H1 (cell line): ENCODE measurements around the gene FABP7. TPM values are rescaled to one million over a fixed set of nuclear protein-coding genes. Genes with fewer than 3 reads are reported as not detected.

Experiments used
- CTBP2 ChIP-seq: IDR thresholded peaks from 2 replicates; pipeline ENCODE4 v1.7.0; 2011; ENCODE audit warnings: borderline replicate concordance, mild to moderate bottlenecking, moderate library complexity, mixed read lengths, low read length; ENCODE audit not compliant: insufficient read depth, insufficient read length
- EP300 ChIP-seq, 2 experiments: IDR thresholded peaks; 1 replicate in 1 of 2; 2 replicates in 1 of 2; pipeline ENCODE4 v1.6.1; 2011 to 2012; ENCODE audit warnings: low read depth in 2 of 2, low read length in 2 of 2, mild to moderate bottlenecking in 2 of 2, borderline replicate concordance in 1 of 2, inconsistent platforms in 1 of 2, moderate library complexity in 1 of 2
- GABPA ChIP-seq: IDR thresholded peaks from 2 replicates; pipeline ENCODE4 v1.6.1; 2011; ENCODE audit warnings: mild to moderate bottlenecking, low read length, moderate library complexity, borderline replicate concordance; ENCODE audit not compliant: insufficient read depth
- HDAC2 ChIP-seq, 2 experiments: fragments of 300-600 bp in 1 of 2; sonication (generic) in 1 of 2; IDR thresholded peaks; 2 replicates each; pipeline ENCODE4 v1.6.1; 2011 to 2012; ENCODE audit warnings: low read depth in 2 of 2, low read length in 2 of 2, mild to moderate bottlenecking in 2 of 2, moderate library complexity in 2 of 2, borderline replicate concordance in 1 of 2, inconsistent platforms in 1 of 2
- JUND ChIP-seq: IDR thresholded peaks from 2 replicates; pipeline ENCODE4 v1.6.1; 2011; ENCODE audit warnings: mild to moderate bottlenecking, improper control_type of control experiment, low read length
- PHF8 ChIP-seq: fragments of 200-600 bp; sonication (generic); conservative IDR thresholded peaks from 2 replicates; pipeline ENCODE4 v1.7.1; 2012; ENCODE audit warnings: low read depth, mild to moderate bottlenecking, inconsistent platforms, low read length, moderate library complexity
- TEAD4 ChIP-seq: IDR thresholded peaks from 2 replicates; pipeline ENCODE4 v1.6.1; 2012; ENCODE audit warnings: low read depth, low read length, inconsistent platforms, mixed read lengths
- polyA plus RNA-seq, 7 experiments: library from polyadenylated mRNA; depleted of rRNA in 3 of 7; stranded (reverse) in 5 of 7; unstranded in 2 of 7; fragments of >200 nt in 5 of 7; fragments of 200-250 nt in 2 of 7; gene quantifications; 1 replicate in 5 of 7; 2 replicates in 1 of 7; 4 replicates in 1 of 7; pipeline versions ENCODE4 v1.2.1 to v1.2.3, GENCODE V29; 2011 to 2013; ENCODE audit warnings: missing spikeins in 2 of 7, mixed read lengths in 2 of 7
- total RNA-seq: library from RNA; stranded (reverse); fragmentation: NEBNext Ultra II Directional; extraction: Animal tissue kit (Norgen Biotek cat#: 25700); gene quantifications from 2 replicates; pipeline ENCODE4 v1.2.1, GENCODE V29; 2021
- TF ChIP-seq, protein P1 (sequence below): fragments of 300-600 bp; sonication (generic); IDR thresholded peaks from 2 replicates; pipeline ENCODE4 v1.7.1; 2012; ENCODE audit warnings: low read length, moderate library complexity, mild to moderate bottlenecking, inconsistent platforms; ENCODE audit not compliant: insufficient replicate concordance

FABP7 gene
- total and polyA plus RNA-seq, 2 of the 8 experiments (the other 6 are each of a cell fraction or from before 2014, with no cell fraction given), result 10.6 to 13.1 TPM

GRCh38 chr6:122789182-122790027, 9.9 kb downstream of the FABP7 start, which contains the start of gene SMPDL3A (continued):
- TF ChIP-seq, protein P1, sequence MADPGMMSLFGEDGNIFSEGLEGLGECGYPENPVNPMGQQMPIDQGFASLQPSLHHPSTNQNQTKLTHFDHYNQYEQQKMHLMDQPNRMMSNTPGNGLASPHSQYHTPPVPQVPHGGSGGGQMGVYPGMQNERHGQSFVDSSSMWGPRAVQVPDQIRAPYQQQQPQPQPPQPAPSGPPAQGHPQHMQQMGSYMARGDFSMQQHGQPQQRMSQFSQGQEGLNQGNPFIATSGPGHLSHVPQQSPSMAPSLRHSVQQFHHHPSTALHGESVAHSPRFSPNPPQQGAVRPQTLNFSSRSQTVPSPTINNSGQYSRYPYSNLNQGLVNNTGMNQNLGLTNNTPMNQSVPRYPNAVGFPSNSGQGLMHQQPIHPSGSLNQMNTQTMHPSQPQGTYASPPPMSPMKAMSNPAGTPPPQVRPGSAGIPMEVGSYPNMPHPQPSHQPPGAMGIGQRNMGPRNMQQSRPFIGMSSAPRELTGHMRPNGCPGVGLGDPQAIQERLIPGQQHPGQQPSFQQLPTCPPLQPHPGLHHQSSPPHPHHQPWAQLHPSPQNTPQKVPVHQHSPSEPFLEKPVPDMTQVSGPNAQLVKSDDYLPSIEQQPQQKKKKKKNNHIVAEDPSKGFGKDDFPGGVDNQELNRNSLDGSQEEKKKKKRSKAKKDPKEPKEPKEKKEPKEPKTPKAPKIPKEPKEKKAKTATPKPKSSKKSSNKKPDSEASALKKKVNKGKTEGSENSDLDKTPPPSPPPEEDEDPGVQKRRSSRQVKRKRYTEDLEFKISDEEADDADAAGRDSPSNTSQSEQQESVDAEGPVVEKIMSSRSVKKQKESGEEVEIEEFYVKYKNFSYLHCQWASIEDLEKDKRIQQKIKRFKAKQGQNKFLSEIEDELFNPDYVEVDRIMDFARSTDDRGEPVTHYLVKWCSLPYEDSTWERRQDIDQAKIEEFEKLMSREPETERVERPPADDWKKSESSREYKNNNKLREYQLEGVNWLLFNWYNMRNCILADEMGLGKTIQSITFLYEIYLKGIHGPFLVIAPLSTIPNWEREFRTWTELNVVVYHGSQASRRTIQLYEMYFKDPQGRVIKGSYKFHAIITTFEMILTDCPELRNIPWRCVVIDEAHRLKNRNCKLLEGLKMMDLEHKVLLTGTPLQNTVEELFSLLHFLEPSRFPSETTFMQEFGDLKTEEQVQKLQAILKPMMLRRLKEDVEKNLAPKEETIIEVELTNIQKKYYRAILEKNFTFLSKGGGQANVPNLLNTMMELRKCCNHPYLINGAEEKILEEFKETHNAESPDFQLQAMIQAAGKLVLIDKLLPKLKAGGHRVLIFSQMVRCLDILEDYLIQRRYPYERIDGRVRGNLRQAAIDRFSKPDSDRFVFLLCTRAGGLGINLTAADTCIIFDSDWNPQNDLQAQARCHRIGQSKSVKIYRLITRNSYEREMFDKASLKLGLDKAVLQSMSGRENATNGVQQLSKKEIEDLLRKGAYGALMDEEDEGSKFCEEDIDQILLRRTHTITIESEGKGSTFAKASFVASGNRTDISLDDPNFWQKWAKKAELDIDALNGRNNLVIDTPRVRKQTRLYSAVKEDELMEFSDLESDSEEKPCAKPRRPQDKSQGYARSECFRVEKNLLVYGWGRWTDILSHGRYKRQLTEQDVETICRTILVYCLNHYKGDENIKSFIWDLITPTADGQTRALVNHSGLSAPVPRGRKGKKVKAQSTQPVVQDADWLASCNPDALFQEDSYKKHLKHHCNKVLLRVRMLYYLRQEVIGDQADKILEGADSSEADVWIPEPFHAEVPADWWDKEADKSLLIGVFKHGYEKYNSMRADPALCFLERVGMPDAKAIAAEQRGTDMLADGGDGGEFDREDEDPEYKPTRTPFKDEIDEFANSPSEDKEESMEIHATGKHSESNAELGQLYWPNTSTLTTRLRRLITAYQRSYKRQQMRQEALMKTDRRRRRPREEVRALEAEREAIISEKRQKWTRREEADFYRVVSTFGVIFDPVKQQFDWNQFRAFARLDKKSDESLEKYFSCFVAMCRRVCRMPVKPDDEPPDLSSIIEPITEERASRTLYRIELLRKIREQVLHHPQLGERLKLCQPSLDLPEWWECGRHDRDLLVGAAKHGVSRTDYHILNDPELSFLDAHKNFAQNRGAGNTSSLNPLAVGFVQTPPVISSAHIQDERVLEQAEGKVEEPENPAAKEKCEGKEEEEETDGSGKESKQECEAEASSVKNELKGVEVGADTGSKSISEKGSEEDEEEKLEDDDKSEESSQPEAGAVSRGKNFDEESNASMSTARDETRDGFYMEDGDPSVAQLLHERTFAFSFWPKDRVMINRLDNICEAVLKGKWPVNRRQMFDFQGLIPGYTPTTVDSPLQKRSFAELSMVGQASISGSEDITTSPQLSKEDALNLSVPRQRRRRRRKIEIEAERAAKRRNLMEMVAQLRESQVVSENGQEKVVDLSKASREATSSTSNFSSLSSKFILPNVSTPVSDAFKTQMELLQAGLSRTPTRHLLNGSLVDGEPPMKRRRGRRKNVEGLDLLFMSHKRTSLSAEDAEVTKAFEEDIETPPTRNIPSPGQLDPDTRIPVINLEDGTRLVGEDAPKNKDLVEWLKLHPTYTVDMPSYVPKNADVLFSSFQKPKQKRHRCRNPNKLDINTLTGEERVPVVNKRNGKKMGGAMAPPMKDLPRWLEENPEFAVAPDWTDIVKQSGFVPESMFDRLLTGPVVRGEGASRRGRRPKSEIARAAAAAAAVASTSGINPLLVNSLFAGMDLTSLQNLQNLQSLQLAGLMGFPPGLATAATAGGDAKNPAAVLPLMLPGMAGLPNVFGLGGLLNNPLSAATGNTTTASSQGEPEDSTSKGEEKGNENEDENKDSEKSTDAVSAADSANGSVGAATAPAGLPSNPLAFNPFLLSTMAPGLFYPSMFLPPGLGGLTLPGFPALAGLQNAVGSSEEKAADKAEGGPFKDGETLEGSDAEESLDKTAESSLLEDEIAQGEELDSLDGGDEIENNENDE, result no peak
- TF ChIP-seq TEAD4 (peak; percentile 85), EP300 (IDR thresholded peaks at IDR 0.05; ENCODE audit: borderline replicate concordance in 1 of 2, low read depth in 2 of 2, low read length in 2 of 2) (no peak), GABPA (no peak), CTBP2 (peak; percentile 19), HDAC2 (IDR thresholded peaks at IDR 0.05; ENCODE audit: borderline replicate concordance in 1 of 2, low read depth in 2 of 2, low read length in 2 of 2) (peak; percentile 24 to 44; a peak in 1 of 4 replicates), JUND (no peak; the same call in 1 of the 2 replicates), PHF8 (peak; percentile 53)
